Activated CD8-positive, alpha-beta T cell treated with anti-CD3 and anti-CD28 coated beads, Interleukin-2, amount 10 ng/mL, durations not matched to agents 7 days and 5 days (primary cell): ENCODE measurements around the gene PVALB. TPM values are rescaled to one million over a fixed set of nuclear protein-coding genes. Genes with fewer than 3 reads are reported as not detected.

Source experiments
- ATAC-seq: fragments of 150-1000 bp; cut with Tn5 transposase; one replicate; pipeline ENCODE4 v1.10.0; 2021; ENCODE audit warnings: moderate library complexity
- CTCF ChIA-PET: fragments of 350-600 bp; sonication (Branson Sonifier 250); formaldehyde crosslinking; loops from one replicate; lab custom pipeline; 2021; ENCODE audit warnings: antibody characterized with exemption; lab: Charles Lee
- POLR2A ChIA-PET: fragments of 350-600 bp; sonication (Branson Sonifier 250); formaldehyde crosslinking; loops from one replicate; lab custom pipeline; 2021; ENCODE audit warnings: antibody characterized with exemption; lab: Charles Lee
- DNase-seq: peaks from one replicate; pipeline ENCODE4 v3.0.0-alpha.2; 2020
- H3K27ac Mint-ChIP-seq: one replicate; pipeline ENCODE4 v1.8.0; 2021; ENCODE audit warnings: mild to moderate bottlenecking, mixed read lengths
- H3K27me3 Mint-ChIP-seq: one replicate; pipeline ENCODE4 v1.8.0; 2021; ENCODE audit warnings: low read depth, mixed read lengths
- H3K36me3 Mint-ChIP-seq: one replicate; pipeline ENCODE4 v1.8.0; 2021; ENCODE audit warnings: low read depth, mixed read lengths
- H3K4me1 Mint-ChIP-seq: one replicate; pipeline ENCODE4 v1.8.0; 2021; ENCODE audit warnings: low read depth, mixed read lengths
- H3K4me3 Mint-ChIP-seq: one replicate; pipeline ENCODE4 v1.8.0; 2021; ENCODE audit warnings: mild to moderate bottlenecking, mixed read lengths
- H3K9me3 Mint-ChIP-seq: one replicate; pipeline ENCODE4 v1.8.0; 2022; ENCODE audit warnings: mixed read lengths; ENCODE audit not compliant: insufficient read depth
- total RNA-seq, 2 experiments: library from RNA; stranded (reverse); gene quantifications; one replicate each; pipeline ENCODE4 v1.2.3, GENCODE V29; 2021

The PVALB gene
- total RNA-seq, 2 experiments from 2014 or later, result not detected

DNA sequence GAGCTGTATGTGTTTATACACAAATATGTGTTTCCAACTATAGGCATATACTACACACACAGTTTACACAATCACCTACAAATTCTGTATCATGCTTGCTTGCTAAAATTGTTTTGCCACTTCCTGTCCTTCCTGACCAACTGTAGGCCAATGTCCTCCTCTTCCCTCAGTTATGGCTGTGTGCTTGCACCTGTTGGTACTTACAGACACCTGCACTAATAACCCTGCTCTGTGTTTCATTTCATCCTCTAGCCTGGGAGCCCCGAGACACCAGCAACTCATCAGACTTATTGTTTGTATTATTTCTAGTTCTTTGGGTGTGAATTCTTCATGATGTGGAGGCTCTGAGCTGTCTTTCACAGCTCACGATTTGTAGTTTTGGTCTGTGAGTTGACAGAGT is 42.1 kb upstream of the PVALB start:
- Mint-ChIP-seq H3K4me1 (peaks cover 81% of the 10 kb centered on the region), H3K36me3 (peaks cover 6% of the 10 kb centered on the region), H3K9me3 (no peaks in the 10 kb centered on the region), H3K27ac (no peak overlapping the region), H3K4me3 (no peak overlapping the region), H3K27me3 (no peaks in the 10 kb centered on the region)
- ChIA-PET CTCF (interaction anchor here (1.1 to 12.5 kb wide), 8 partner anchors 10 to 186 kb away, joined by 3 to 332 read pairs (median 7); partner anchors contain the start of gene IFT27), POLR2A (interaction anchor here (1.2 to 2.1 kb wide), 2 partner anchors 83 to 288 kb away, joined by 3 to 7 read pairs; partner anchors contain the start of gene IFT27)
- no peak for DNase-seq
- no peak for ATAC-seq

DNA sequence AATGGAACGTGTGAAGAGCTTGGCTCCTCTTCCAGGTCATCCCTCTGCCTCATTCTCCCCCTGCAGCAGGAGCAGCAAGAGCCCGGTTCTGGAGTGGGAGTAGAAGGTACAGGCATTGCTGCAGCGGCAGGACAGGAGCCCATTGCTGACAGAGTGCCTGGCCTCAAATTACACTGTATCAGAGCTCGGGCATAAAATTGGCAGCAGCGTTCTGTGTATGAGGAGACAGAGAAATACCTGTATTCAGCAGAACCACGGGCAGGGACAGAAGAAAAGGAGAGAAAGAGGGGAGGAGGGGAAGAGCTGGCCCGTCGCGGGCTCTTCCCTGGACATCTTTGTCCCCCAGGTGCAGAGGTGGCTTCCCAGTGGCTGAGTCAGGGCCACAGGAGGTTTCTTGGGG is 41.3 kb upstream of the PVALB start:
- Mint-ChIP-seq H3K4me1 (peaks cover 86% of the 10 kb centered on the region), H3K9me3 (no peaks in the 10 kb centered on the region), H3K4me3 (no peak overlapping the region), H3K27ac (peak overlapping the region; percentile 26), H3K27me3 (no peaks in the 10 kb centered on the region), H3K36me3 (peaks cover 5% of the 10 kb centered on the region)
- CTCF ChIA-PET, result interaction anchor here (1.1 to 12.5 kb wide), 10 partner anchors 11 to 708 kb away, joined by 3 to 332 read pairs (median 7); partner anchors contain the start of gene IFT27
- DNase-seq (no peak), ATAC-seq (no peak)
- POLR2A ChIA-PET, result interaction anchor here (2.1 kb wide), 1 partner anchor 82 kb away, joined by 7 read pairs; the partner anchor contains the start of gene IFT27

DNA sequence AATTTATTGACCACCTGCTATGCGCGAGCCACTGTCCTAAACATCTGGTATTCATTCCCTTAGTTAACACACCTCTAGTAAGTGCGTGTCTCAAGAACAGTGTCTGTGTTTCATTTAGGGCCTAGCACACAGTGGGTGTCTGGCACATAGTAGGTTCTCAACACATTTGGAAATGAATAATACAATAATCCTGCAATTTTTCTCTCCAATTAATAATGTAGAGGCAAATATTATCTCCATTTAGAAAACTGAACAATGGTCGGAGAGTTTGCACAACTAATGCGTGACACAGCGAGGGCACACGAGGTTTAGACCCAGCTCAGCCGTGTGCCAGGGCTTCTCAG is 39.9 kb upstream of the PVALB start:
- POLR2A ChIA-PET, result no interaction called here

DNA sequence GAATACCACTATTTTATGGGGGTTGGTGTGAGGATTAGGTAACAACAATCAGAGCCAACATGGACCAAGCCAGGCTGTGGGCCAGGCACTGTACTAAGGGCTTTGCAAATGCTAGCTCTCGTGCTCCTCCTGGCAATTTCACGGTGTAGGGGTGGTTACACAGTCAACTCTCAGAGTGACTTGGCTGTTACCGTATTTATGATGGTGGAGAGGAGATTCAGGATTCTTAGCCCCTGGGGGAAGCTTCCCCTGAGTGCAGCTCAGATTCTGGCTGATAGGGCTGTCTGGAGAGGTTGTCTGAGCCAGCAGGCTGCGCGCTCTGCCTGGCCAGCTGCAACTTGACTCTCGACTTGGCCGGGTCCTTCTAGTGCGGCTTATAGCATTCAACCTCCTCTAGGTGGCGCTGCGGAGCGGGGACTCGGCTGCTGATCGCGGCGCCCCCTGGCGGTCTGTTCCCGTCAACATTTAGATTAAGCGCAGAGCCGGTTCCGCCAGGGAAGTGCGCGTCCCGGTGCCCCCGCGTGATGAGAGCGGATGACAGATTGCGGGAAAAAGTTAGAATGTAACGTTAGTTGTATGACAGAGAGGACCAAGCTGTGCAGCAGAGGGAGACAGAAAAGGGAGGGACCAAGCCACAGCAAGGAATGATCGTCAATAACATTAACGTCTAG is 39.4 kb upstream of the PVALB start:
- H3K4me3 Mint-ChIP-seq, result peak overlapping the region; percentile 38
- ChIA-PET CTCF (interaction anchor here (0.5 to 12.5 kb wide), 63 partner anchors 9 to 363 kb away, joined by 3 to 332 read pairs (median 4); partner anchors contain the start of genes CSF2RB, EIF3D and IFT27), POLR2A (interaction anchor here (0.6 kb wide), 1 partner anchor 327 kb away, joined by 3 read pairs; no protein-coding TSS in a partner anchor)
- ATAC-seq (peak; percentile 63), DNase-seq (peak; percentile 96)
- H3K27me3 Mint-ChIP-seq, result peaks cover under 1% of the 10 kb centered on the region
- H3K4me1 Mint-ChIP-seq, result peaks cover 75% of the 10 kb centered on the region
- peak overlapping the region; percentile 56 for H3K27ac Mint-ChIP-seq
- peaks cover 5% of the 10 kb centered on the region for H3K36me3 Mint-ChIP-seq
- H3K9me3 Mint-ChIP-seq, result no peaks in the 10 kb centered on the region

More for the DNA sequence above, 39.9 kb upstream of the PVALB start:
- DNase-seq (no peak), ATAC-seq (no peak)
- Mint-ChIP-seq H3K27me3 (no peaks in the 10 kb centered on the region), H3K4me1 (peaks cover 80% of the 10 kb centered on the region), H3K27ac (no peak overlapping the region), H3K36me3 (peaks cover 5% of the 10 kb centered on the region), H3K4me3 (no peak overlapping the region), H3K9me3 (no peaks in the 10 kb centered on the region)
- CTCF ChIA-PET, result interaction anchor here (0.8 to 12.5 kb wide), 36 partner anchors 9 to 363 kb away, joined by 3 to 332 read pairs (median 6); partner anchors contain the start of genes CSF2RB, EIF3D and IFT27

DNA sequence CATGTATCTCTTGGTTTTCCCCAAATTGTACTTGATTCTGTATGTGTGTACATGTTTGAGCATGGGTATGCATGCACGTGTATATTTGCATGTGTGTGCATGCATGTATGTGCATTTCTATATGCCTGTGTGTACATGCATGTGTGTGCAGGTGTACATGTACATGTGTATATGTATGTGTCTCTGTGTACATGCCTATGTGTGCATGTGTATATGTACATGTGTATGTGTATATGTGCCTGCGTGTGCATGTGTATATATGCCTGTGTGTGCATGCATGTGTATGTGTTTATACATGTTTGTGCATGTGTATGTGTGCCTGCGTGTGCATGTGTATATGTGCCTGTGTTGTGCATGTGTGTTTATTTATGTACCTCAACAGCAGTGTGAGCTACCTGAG is 38.6 kb upstream of the PVALB start:
- Mint-ChIP-seq H3K27ac (no peak overlapping the region), H3K36me3 (peaks cover 5% of the 10 kb centered on the region)
- POLR2A ChIA-PET, result no interaction called here

DNA sequence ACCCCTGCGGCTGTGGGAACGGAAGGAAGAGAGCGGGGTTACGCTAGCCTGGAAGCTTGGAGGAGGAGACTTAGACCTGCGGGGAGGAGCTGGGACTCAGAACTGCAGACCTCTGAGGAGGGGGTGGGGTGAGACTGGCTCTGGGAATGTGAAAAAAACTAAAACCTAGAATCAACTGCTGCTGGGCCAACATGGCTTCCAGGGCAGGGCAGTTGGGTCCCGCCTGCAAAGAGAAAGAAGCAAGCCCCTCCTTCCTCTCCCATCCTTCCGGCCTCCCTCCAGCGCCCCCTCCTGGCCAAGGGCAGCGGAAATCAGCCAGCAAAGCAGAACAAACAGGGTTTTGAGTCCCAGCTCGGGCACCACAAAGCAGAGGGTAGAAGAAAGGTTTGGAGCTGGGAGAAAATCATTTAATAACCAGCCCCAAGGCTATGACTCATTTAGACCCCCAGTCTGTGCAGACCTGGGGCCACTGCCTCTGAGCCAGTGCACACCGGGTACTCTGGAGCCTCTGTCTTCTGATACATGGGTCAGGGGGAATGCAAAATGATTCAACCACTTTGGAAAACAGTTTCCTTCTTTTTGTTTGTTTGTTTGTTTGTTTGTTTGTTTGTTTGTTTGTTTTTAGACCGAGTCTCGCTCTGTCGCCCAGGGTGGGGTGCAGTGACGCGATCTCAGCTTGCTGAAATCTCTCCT is 36.7 kb upstream of the PVALB start:
- Mint-ChIP-seq H3K4me3 (peak overlapping the region; percentile 51), H3K9me3 (no peaks in the 10 kb centered on the region), H3K4me1 (peaks cover 48% of the 10 kb centered on the region), H3K27me3 (peaks cover 7% of the 10 kb centered on the region), H3K36me3 (no peaks in the 10 kb centered on the region), H3K27ac (peak overlapping the region; percentile 86)
- ATAC-seq (peak; percentile 79), DNase-seq (peak; percentile 94)
- ChIA-PET POLR2A (interaction anchor here (0.7 kb wide), 1 partner anchor 12 kb away, joined by 4 read pairs; no protein-coding TSS in a partner anchor), CTCF (interaction anchor here (0.7 to 12.5 kb wide), 23 partner anchors 9 to 757 kb away, joined by 3 to 332 read pairs (median 4); partner anchors contain the start of gene IFT27)

More for the DNA sequence above, 38.6 kb upstream of the PVALB start:
- ATAC-seq (no peak), DNase-seq (no peak)
- Mint-ChIP-seq H3K4me3 (no peak overlapping the region), H3K27me3 (peaks cover 3% of the 10 kb centered on the region), H3K4me1 (peaks cover 67% of the 10 kb centered on the region), H3K9me3 (no peaks in the 10 kb centered on the region)
- CTCF ChIA-PET, result interaction anchor here (0.6 to 12.5 kb wide), 36 partner anchors 9 to 344 kb away, joined by 3 to 332 read pairs (median 4); partner anchors contain the start of genes CSF2RB and IFT27

DNA sequence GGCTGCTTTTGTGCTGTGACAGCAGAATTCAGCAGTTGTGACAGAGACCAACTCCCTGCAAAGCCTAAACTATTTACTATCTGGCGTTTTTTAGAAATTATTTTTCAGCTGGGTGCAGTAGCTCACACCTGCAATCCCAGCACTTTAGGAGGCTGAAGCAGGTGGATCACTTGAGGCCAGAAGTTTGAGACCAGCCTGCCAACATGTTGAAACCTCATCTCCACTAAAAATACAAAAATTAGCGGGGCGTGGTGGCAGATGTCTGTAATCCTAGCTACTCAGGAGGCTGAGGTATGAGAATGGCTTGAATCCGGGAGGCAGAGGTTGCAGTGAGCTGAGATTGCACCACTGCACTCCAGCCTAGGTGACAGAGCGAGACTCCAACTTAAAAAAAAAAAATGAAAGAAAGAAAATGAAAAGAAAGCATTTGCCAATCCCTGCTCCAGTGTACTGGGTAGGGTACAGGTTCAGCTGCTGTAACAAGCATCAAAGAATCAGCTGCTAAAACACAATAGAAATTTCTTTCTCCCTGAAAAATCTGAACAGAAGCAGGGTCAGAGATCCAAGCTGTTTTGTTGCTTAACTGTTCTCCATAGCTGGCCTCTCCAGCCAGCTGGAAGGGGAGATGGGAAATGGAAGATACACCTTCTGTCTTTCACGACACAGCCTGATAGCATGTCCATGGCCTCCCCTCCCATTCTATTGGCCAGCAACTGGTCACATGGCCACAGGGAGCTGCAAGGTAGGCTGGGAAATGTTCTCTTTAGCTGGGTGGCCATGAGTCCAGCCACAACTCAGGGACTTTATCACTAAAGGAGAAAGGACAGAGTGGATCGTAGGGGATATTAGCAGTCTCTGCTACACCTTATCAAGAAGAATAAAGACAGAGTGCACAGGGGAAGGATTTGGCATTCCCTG is 35.5 kb upstream of the PVALB start:
- peaks cover 37% of the 10 kb centered on the region for H3K4me1 Mint-ChIP-seq
- ChIA-PET POLR2A (interaction anchor here (0.6 kb wide), 1 partner anchor 97 kb away, joined by 3 read pairs; no protein-coding TSS in a partner anchor), CTCF (interaction anchor here (0.8 to 12.5 kb wide), 19 partner anchors 10 to 348 kb away, joined by 3 to 332 read pairs (median 4); partner anchors contain the start of gene IFT27)
- H3K27ac Mint-ChIP-seq, result no peak overlapping the region
- no peak for ATAC-seq
- no peak overlapping the region for H3K4me3 Mint-ChIP-seq
- no peak for DNase-seq
- no peaks in the 10 kb centered on the region for H3K36me3 Mint-ChIP-seq
- no peaks in the 10 kb centered on the region for H3K9me3 Mint-ChIP-seq
- peaks cover 7% of the 10 kb centered on the region for H3K27me3 Mint-ChIP-seq

DNA sequence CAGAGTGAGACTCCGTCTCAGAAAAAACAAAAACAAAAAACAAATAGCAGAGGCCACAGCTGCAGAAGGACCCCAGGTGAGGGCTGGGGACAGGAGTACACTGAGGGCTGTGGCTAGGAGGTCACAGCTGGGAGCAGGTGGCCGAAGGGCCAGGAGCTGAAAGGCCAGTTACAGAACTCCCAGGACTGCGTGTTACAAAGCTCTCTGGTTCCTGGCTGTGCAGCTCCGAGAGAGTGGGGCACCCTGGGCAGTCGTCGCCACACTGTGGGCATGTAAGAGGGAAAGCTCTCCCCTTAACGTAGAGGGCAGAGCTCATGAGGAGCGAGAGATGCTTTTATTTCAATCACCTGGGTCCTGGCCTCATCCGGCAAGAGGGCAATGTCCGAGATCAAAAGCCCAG is 33.8 kb upstream of the PVALB start:
- H3K27ac Mint-ChIP-seq, result no peak overlapping the region
- no peaks in the 10 kb centered on the region for H3K36me3 Mint-ChIP-seq
- H3K4me3 Mint-ChIP-seq, result no peak overlapping the region
- H3K9me3 Mint-ChIP-seq, result no peaks in the 10 kb centered on the region
- peaks cover 25% of the 10 kb centered on the region for H3K4me1 Mint-ChIP-seq
- CTCF ChIA-PET, result interaction anchor here (12.5 kb wide), 1 partner anchor 69 kb away, joined by 332 read pairs; the partner anchor contains the start of gene IFT27
- peaks cover 13% of the 10 kb centered on the region for H3K27me3 Mint-ChIP-seq
- ATAC-seq (no peak), DNase-seq (no peak)
- POLR2A ChIA-PET, result no interaction called here

DNA sequence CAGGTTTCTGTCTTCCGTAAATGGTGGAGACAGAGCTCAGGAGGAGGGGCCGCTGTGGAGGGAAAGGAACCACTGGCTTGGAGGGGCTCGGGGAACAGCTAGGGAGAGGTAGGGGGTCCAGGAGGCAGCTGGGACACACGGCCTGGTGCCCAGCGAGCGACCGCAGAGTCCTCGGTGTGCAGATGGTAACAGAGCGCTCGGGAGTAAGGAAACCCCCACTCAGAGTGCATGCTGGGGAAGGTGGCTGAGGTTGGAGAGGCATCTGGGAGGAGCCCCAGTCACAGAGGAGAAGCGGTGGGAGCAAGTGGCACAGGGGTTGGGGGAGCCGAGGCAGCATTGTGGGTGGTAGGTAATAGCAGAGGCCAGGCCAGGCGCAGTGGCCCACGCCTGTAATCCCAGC is 33.2 kb upstream of the PVALB start:
- H3K4me1 Mint-ChIP-seq, result peaks cover 24% of the 10 kb centered on the region
- no peaks in the 10 kb centered on the region for H3K36me3 Mint-ChIP-seq
- no peaks in the 10 kb centered on the region for H3K9me3 Mint-ChIP-seq
- ATAC-seq (no peak), DNase-seq (no peak)
- H3K27ac Mint-ChIP-seq, result no peak overlapping the region
- peaks cover 16% of the 10 kb centered on the region for H3K27me3 Mint-ChIP-seq
- ChIA-PET POLR2A (no interaction called here), CTCF (no interaction called here)
- no peak overlapping the region for H3K4me3 Mint-ChIP-seq

DNA sequence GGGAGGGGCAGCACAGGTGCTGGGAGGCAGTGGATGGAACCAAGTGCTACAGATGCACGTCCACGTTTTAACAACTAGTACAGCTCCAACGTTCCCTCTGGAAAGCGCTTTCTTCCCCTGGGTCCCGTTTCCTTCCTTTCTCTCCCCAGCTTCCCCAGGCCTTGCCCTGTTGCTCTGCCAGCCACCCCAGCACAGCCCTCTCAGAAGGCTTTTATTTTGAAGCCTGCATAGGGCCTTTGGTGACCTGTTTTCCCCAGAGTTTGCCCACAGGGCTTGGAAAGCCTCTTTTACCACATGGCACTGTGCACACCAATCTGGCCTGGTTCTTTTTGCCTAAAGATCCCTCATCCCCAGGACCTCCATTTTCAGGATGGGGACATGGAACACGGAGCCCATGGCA is 30.1 kb upstream of the PVALB start:
- no peak for DNase-seq
- H3K27ac Mint-ChIP-seq, result no peak overlapping the region
- no peak overlapping the region for H3K4me3 Mint-ChIP-seq
- ChIA-PET CTCF (interaction anchor here (1.1 to 2.6 kb wide), 2 partner anchors 9 to 65 kb away, joined by 3 to 8 read pairs; no protein-coding TSS in a partner anchor), POLR2A (no interaction called here)
- H3K36me3 Mint-ChIP-seq, result no peaks in the 10 kb centered on the region
- peaks cover 36% of the 10 kb centered on the region for H3K27me3 Mint-ChIP-seq
- ATAC-seq, result no peak
- H3K4me1 Mint-ChIP-seq, result no peaks in the 10 kb centered on the region
- H3K9me3 Mint-ChIP-seq, result no peaks in the 10 kb centered on the region
